HepG2 (cell line): ENCODE results near the gene PPFIA2. TPM values are rescaled to one million over a fixed set of nuclear protein-coding genes. Genes with fewer than 3 reads are reported as not detected.

Experiments used
- ATAC-seq: fragments of 200-7000 bp; cut with Tn5 transposase; 3 replicates; pipeline ENCODE4 v1.9.1; 2020; ENCODE audit warnings: mild to moderate bottlenecking, moderate library complexity
- BruUV-seq: library from RNA; stranded (reverse); fragments of 400-500 nt; replicated peaks from 2 replicates; lab custom pipeline; 2021; lab: Mats Ljungman, UMichigan
- CTCF ChIA-PET: fragments of 300-600 bp; formaldehyde crosslinking; extraction: SDS; loops from one replicate; lab custom pipeline; 2021; ENCODE audit warnings: low total read pairs, inconsistent platforms, low intra/inter-chr PET ratio; lab: Yijun Ruan, JAX
- POLR2A ChIA-PET: fragments of 350-600 bp; sonication (Branson Sonifier 250); formaldehyde crosslinking; loops from one replicate; lab custom pipeline; 2020; ENCODE audit warnings: antibody characterized with exemption, inconsistent platforms; lab: Yijun Ruan, JAX
- DNase-seq: peaks from one replicate; pipeline ENCODE4 v3.0.0-alpha.2; 2015; ENCODE audit warnings: low spot score
- FAIRE-seq: peaks from 3 replicates; lab custom pipeline; 2011; peaks lifted over from hg19 to GRCh38; lab: Jason Lieb, UNC
- H2AFZ ChIP-seq: one replicate; pipeline ENCODE4 v1.6.1; 2011; ENCODE audit warnings: low read length, inconsistent platforms
- H3K27ac ChIP-seq: fragments of 300-600 bp; 3 replicates; pipeline ENCODE4 v1.8.0; 2011; ENCODE audit warnings: mixed run types, mild to moderate bottlenecking, mixed read lengths, low read length, inconsistent platforms; ENCODE audit not compliant: insufficient read depth; ENCODE audit errors: extremely low read length
- H3K27me3 ChIP-seq, 2 experiments: fragments of 200-600 bp in 1 of 2; 2 replicates in 1 of 2; 3 replicates in 1 of 2; pipeline versions ENCODE4 v1.6.0 to v1.8.0; 2011; ENCODE audit warnings: low read length in 2 of 2, mild to moderate bottlenecking in 2 of 2, moderate library complexity in 2 of 2, inconsistent platforms in 1 of 2; ENCODE audit not compliant: insufficient read depth in 2 of 2, control insufficient read depth in 1 of 2
- H3K36me3 ChIP-seq, 2 experiments: fragments of 200-600 bp in 1 of 2; replicated peaks in 1 of 2; 2 replicates in 1 of 2; 3 replicates in 1 of 2; pipeline versions ENCODE4 v1.5.1 to v1.8.0; 2011; ENCODE audit warnings: low read length in 2 of 2, inconsistent platforms in 1 of 2; ENCODE audit not compliant: insufficient read depth in 2 of 2, control insufficient read depth in 1 of 2
- H3K4me1 ChIP-seq: 2 replicates; pipeline ENCODE4 v1.5.1; 2012; ENCODE audit warnings: low read length, inconsistent platforms; ENCODE audit not compliant: insufficient read depth
- H3K4me2 ChIP-seq: 2 replicates; pipeline ENCODE4 v1.6.0; 2011; ENCODE audit warnings: low read depth, low read length, inconsistent platforms
- H3K4me3 ChIP-seq, 3 experiments: fragments of 200-600 bp in 1 of 3; sonication (generic), shearing (Covaris generic) in 1 of 3; replicated peaks in 1 of 3; 2 replicates each; pipeline ENCODE4 v1.5.1; 2011 to 2016; ENCODE audit warnings: low read length in 3 of 3, inconsistent platforms in 2 of 3, low read depth in 2 of 3, mild to moderate bottlenecking in 2 of 3, control low read depth in 1 of 3, mixed read lengths in 1 of 3; ENCODE audit not compliant: insufficient read depth in 1 of 3
- H3K79me2 ChIP-seq: one replicate; pipeline ENCODE4 v1.6.1; 2011; ENCODE audit warnings: low read length, inconsistent platforms; ENCODE audit not compliant: insufficient read depth
- H3K9ac ChIP-seq: 2 replicates; pipeline ENCODE4 v1.6.0; 2011; ENCODE audit warnings: mild to moderate bottlenecking, low read depth, low read length, inconsistent platforms; ENCODE audit not compliant: insufficient read depth
- H3K9me3 ChIP-seq: 2 replicates; pipeline ENCODE4 v1.5.1; 2012; ENCODE audit warnings: mild to moderate bottlenecking, low read length
- H4K20me1 ChIP-seq: 2 replicates; pipeline ENCODE4 v1.6.0; 2011; ENCODE audit warnings: inconsistent platforms, mild to moderate bottlenecking, low read length, moderate library complexity; ENCODE audit not compliant: insufficient read depth
- GABPB1 ChIP-seq: IDR thresholded peaks from 2 replicates; pipeline ENCODE4 v1.6.1; 2016; ENCODE audit warnings: mild to moderate bottlenecking, missing genetic modification reagents, moderate library complexity, missing compliant biosample characterization
- NR2F2 ChIP-seq: IDR thresholded peaks from 2 replicates; pipeline ENCODE4 v1.6.1; 2012; ENCODE audit warnings: low read depth, inconsistent platforms, borderline replicate concordance
- SOX5 ChIP-seq: IDR thresholded peaks from 2 replicates; pipeline ENCODE4 v1.6.1; 2016; ENCODE audit warnings: borderline replicate concordance
- STAT5B ChIP-seq: sonication (generic); formaldehyde crosslinking; IDR thresholded peaks from 2 replicates; pipeline ENCODE4 v1.4.0; 2020; ENCODE audit warnings: missing genetic modification reagents
- ZKSCAN8 ChIP-seq: IDR thresholded peaks from 2 replicates; pipeline ENCODE4 v1.6.1; 2016; ENCODE audit warnings: borderline replicate concordance, missing genetic modification reagents, missing compliant biosample characterization
- ZNF224 ChIP-seq: sonication (generic); formaldehyde crosslinking; IDR thresholded peaks from 2 replicates; pipeline ENCODE4 v1.5.0; 2020; ENCODE audit warnings: mild to moderate bottlenecking, missing genetic modification reagents
- ZNF572 ChIP-seq: sonication (generic); formaldehyde crosslinking; IDR thresholded peaks from 2 replicates; pipeline ENCODE4 v1.5.1; 2020; ENCODE audit warnings: mild to moderate bottlenecking, missing genetic modification reagents
- ZNF660 ChIP-seq: sonication (generic); formaldehyde crosslinking; IDR thresholded peaks from 2 replicates; pipeline ENCODE4 v1.5.1; 2020; ENCODE audit warnings: mild to moderate bottlenecking, low read depth, missing genetic modification reagents, borderline replicate concordance
- ZSCAN22 ChIP-seq: sonication (generic); formaldehyde crosslinking; IDR thresholded peaks from 2 replicates; pipeline ENCODE4 v1.4.0; 2020; ENCODE audit warnings: mild to moderate bottlenecking, missing genetic modification reagents
- WGBS: methylation state at CpG from one replicate; pipeline ENCODE4 v1.1.6; 2017; ENCODE audit warnings: low lambda C conversion rate; 5-methylcytosine and 5-hydroxymethylcytosine counted together
- in situ Hi-C: cut with HindIII; loops from 2 replicates; pipeline ENCODE4 v1.10.0; 2017; ENCODE audit warnings: low pct_unique_long_range_greater_than_20kb; ENCODE audit not compliant: extremely low pct_ligation_motif_present
- intact Hi-C: fragments of 100-400 bp; cut with micrococcal nuclease; formaldehyde crosslinking; loops from one replicate; pipeline ENCODE4 v1.10.0; 2022; ENCODE audit not compliant: unreplicated experiment
- polyA plus RNA-seq, 8 experiments: library from polyadenylated mRNA; depleted of rRNA in 3 of 8; stranded (reverse) in 7 of 8; unstranded in 1 of 8; fragments of >200 nt; fragmentation: Illumina TruSeq in 4 of 8; extraction: Trizol in 4 of 8; gene quantifications; 2 replicates each; pipeline versions ENCODE4 v1.2.1 to v1.2.3, GENCODE V29; 2011 to 2016; ENCODE audit warnings: low read depth in 4 of 8, missing spikeins in 1 of 8, mixed read lengths in 1 of 8; ENCODE audit not compliant: insufficient read depth in 1 of 8
- total RNA-seq, 5 experiments: library from RNA; depleted of rRNA; stranded (reverse); fragments of >200 nt; fragmentation: Illumina TruSeq; extraction: Trizol; gene quantifications; 2 replicates each; pipeline ENCODE4 v1.2.3, GENCODE V29; 2016; ENCODE audit warnings: low read depth in 1 of 5
- TF ChIP-seq, protein P1 (sequence below): fragments of 450-650 bp; IDR thresholded peaks from 2 replicates; pipeline ENCODE4 v1.6.1; 2017; ENCODE audit warnings: mild to moderate bottlenecking
- TF ChIP-seq, protein P2 (sequence below): sonication (generic); formaldehyde crosslinking; IDR thresholded peaks from 2 replicates; pipeline ENCODE4 v1.4.0; 2020; ENCODE audit warnings: missing genetic modification reagents
- TF ChIP-seq, protein P3 (sequence below), 2 experiments: sonication (generic) in 1 of 2; formaldehyde crosslinking in 1 of 2; IDR thresholded peaks; 2 replicates each; pipeline versions ENCODE4 v1.4.0 to v1.6.1; 2016 to 2020; ENCODE audit warnings: borderline replicate concordance in 1 of 2, low read depth in 1 of 2, mild to moderate bottlenecking in 1 of 2, missing genetic modification reagents in 1 of 2
- TF ChIP-seq, protein P4 (sequence below): IDR thresholded peaks from 2 replicates; pipeline ENCODE4 v1.6.1; 2016; ENCODE audit warnings: low read depth, borderline replicate concordance

The PPFIA2 gene
- total and polyA plus RNA-seq, 2 of the 13 experiments (the other 11 are each of a cell fraction or from before 2014, with no cell fraction given): 0.05 TPM; not detected in 1

DNA sequence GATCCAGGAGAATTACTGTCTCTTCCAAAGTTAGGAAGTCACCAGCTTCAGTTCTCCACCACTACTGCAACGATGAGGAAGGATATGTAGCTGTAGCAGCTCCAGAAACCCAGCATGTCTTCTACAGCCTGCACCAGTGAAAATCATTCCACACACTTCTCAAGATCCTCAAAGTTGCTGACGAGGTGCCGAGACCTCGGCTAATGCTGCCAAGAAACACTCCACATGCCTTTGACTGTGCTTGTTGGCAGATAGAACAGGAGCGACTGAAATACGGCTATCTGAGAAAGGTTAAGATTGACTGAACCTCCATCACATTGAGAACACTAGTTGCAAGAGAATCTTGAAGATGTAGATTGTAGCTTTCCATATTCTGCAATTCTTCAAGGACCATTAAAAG, 241.9 kb downstream of the PPFIA2 start:
- CTCF ChIA-PET: no interaction called here
- POLR2A ChIA-PET: interaction anchor here (0.6 kb wide), 1 partner anchor 293 kb away, joined by 4 read pairs; no protein-coding TSS in a partner anchor
- H3K36me3 ChIP-seq: no peaks in the 10 kb centered on the region
- no TSS peak for BruUV-seq
- intact Hi-C loops: no loop called here
- H3K9me3 ChIP-seq: no peaks in the 10 kb centered on the region
- no peak overlapping the region for H3K27ac ChIP-seq
- 22% methylated on average over 6 of the region's 6 CpGs for WGBS
- DNase-seq: no peak
- in situ Hi-C loops: no loop called here
- no peak overlapping the region for H3K4me3 ChIP-seq
- no peaks in the 10 kb centered on the region for H3K4me1 ChIP-seq
- no peak for FAIRE-seq
- no peak for ATAC-seq
- H2AFZ ChIP-seq: peak overlapping the region; percentile 95
- no peaks in the 10 kb centered on the region for H3K27me3 ChIP-seq
- H4K20me1 ChIP-seq: no peaks in the 10 kb centered on the region
- no peaks in the 10 kb centered on the region for H3K79me2 ChIP-seq
- H3K9ac ChIP-seq: no peak overlapping the region
- no peak for TF ChIP-seq ZNF572
- TF ChIP-seq ZNF660: no peak
- TF ChIP-seq, protein P1, sequence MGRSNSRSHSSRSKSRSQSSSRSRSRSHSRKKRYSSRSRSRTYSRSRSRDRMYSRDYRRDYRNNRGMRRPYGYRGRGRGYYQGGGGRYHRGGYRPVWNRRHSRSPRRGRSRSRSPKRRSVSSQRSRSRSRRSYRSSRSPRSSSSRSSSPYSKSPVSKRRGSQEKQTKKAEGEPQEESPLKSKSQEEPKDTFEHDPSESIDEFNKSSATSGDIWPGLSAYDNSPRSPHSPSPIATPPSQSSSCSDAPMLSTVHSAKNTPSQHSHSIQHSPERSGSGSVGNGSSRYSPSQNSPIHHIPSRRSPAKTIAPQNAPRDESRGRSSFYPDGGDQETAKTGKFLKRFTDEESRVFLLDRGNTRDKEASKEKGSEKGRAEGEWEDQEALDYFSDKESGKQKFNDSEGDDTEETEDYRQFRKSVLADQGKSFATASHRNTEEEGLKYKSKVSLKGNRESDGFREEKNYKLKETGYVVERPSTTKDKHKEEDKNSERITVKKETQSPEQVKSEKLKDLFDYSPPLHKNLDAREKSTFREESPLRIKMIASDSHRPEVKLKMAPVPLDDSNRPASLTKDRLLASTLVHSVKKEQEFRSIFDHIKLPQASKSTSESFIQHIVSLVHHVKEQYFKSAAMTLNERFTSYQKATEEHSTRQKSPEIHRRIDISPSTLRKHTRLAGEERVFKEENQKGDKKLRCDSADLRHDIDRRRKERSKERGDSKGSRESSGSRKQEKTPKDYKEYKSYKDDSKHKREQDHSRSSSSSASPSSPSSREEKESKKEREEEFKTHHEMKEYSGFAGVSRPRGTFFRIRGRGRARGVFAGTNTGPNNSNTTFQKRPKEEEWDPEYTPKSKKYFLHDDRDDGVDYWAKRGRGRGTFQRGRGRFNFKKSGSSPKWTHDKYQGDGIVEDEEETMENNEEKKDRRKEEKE: no peak
- TF ChIP-seq NR2F2: no peak
- TF ChIP-seq, protein P2, sequence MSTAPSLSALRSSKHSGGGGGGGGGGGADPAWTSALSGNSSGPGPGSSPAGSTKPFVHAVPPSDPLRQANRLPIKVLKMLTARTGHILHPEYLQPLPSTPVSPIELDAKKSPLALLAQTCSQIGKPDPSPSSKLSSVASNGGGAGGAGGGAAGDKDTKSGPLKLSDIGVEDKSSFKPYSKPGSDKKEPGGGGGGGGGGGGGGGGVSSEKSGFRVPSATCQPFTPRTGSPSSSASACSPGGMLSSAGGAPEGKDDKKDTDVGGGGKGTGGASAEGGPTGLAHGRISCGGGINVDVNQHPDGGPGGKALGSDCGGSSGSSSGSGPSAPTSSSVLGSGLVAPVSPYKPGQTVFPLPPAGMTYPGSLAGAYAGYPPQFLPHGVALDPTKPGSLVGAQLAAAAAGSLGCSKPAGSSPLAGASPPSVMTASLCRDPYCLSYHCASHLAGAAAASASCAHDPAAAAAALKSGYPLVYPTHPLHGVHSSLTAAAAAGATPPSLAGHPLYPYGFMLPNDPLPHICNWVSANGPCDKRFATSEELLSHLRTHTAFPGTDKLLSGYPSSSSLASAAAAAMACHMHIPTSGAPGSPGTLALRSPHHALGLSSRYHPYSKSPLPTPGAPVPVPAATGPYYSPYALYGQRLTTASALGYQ (CRISPR knock-in tag): no peak
- TF ChIP-seq ZSCAN22: no peak
- TF ChIP-seq ZKSCAN8 (CRISPR knock-in tag): no peak
- no peak for TF ChIP-seq GABPB1
- TF ChIP-seq, protein P3, sequence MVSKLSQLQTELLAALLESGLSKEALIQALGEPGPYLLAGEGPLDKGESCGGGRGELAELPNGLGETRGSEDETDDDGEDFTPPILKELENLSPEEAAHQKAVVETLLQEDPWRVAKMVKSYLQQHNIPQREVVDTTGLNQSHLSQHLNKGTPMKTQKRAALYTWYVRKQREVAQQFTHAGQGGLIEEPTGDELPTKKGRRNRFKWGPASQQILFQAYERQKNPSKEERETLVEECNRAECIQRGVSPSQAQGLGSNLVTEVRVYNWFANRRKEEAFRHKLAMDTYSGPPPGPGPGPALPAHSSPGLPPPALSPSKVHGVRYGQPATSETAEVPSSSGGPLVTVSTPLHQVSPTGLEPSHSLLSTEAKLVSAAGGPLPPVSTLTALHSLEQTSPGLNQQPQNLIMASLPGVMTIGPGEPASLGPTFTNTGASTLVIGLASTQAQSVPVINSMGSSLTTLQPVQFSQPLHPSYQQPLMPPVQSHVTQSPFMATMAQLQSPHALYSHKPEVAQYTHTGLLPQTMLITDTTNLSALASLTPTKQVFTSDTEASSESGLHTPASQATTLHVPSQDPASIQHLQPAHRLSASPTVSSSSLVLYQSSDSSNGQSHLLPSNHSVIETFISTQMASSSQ (IDR thresholded peaks at IDR 0.05; ENCODE audit: low read depth): no peak
- TF ChIP-seq, protein P3 (CRISPR knock-in tag; IDR thresholded peaks at IDR 0.05; ENCODE audit: borderline replicate concordance): no peak
- no peak for TF ChIP-seq SOX5 (CRISPR knock-in tag)
- TF ChIP-seq STAT5B (CRISPR knock-in tag): no peak
- no peak for TF ChIP-seq ZNF224 (CRISPR knock-in tag)
- TF ChIP-seq, protein P4, sequence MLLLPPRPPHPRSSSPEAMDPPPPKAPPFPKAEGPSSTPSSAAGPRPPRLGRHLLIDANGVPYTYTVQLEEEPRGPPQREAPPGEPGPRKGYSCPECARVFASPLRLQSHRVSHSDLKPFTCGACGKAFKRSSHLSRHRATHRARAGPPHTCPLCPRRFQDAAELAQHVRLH (CRISPR knock-in tag): no peak
- TF ChIP-seq, all 625 proteins: peak for 0
- no peak overlapping the region for H3K4me2 ChIP-seq
